D341Med (cell line): Measurements from ENCODE around the gene NAA15.
"Not testable (repeated sequence)": the region's sequence is repeated elsewhere in the genome, so short reads cannot be mapped to it uniquely, and the experiment has no call there.

ENCODE experiments used
- DNase-seq: peaks from one replicate; pipeline ENCODE4 v3.0.0; 2012; ENCODE audit warnings: low spot score

The NAA15 gene

GRCh38 chr4:139453041-139453370 is 151.7 kb downstream of the NAA15 start:
- DNase-seq, result no peak

DNA sequence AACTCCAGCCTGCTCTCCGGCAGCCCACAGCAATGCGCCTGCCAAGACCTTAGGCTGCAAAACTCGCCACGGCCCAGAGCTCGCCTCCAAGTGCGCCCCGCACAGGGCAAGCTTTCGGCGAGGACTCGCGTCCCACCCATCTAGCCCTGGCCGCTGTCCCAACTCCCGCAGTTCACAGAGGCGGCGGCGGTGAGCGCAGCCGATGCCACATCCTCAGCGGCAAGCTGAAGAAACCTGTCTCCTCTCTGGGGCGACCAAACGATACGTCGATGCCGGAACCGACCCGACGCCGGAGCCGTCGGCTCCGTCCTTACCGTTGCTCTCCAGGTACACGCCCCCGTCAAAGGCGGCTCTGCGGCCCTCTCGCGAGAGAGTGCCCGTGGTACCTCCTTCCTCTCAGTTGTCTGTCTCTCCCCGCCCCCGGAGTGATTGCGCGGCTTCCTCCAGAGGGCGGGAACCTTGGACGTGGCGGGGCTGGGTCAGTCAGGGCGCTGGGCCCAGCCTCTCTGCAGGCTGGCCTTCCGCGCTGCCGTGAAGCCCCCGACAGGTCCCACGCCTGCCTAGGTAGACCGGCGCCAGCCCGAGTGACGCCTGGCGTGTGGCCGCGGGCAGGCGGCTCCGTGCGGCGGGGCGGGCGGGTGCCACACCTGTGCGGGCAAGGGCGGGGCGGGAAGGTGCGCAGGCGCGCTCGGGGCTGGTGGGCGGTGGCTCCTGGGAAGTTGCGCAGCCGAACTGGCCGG is 152.2 kb downstream of the NAA15 start:
- DNase-seq, result peak; percentile 96

DNA sequence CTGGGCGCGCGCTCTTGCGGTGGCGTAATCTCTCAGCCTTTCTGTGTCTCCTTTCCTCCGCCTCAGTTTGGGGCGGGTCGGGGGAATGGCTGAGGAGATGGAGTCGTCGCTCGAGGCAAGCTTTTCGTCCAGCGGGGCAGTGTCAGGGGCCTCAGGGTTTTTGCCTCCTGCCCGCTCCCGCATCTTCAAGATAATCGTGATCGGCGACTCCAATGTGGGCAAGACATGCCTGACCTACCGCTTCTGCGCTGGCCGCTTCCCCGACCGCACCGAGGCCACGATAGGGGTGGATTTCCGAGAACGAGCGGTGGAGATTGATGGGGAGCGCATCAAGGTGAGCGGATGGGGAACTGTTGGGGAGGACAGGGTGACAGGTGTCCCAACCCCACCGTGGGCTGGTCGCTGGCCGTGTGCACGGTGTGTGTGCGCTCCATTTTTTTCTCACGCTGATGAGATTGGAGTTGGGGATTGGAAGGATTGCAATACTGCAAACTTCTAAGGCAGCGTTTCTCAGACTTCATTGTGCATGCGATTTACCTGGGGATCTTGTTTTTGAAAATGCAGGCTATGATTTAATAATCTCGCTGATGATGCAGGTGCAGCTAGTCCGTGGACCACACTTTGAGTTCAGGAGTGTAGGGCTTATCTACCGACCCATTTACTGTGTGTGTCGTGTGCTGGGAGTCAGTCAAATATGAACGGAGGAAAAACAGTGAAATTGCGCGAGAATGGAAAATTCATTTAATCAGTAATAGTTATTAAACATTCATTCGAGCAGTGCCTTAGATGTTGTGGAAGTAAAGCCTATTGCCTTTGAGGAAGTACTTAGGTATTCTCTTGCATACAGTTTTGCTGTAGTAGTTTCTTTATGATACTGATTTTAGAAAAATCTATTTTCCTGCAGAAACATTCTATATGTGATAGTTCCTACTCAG is 153.1 kb downstream of the NAA15 start, which contains the start of gene RAB33B:
RAB33B (plus strand) TSS at position 11 of the 935 bp plus-strand sequence; CDS start at position 86, 75 bp downstream.
- DNase-seq, result no peak

GRCh38 chr4:139455126-139455538 is 153.8 kb downstream of the NAA15 start:
- no peak for DNase-seq

- no peak for DNase-seq
These were observed 156.0 kb downstream of the NAA15 start for GRCh38 chr4:139457318-139457717.

GRCh38 chr4:139458543-139458942 is 157.2 kb downstream of the NAA15 start:
- no peak for DNase-seq

DNA sequence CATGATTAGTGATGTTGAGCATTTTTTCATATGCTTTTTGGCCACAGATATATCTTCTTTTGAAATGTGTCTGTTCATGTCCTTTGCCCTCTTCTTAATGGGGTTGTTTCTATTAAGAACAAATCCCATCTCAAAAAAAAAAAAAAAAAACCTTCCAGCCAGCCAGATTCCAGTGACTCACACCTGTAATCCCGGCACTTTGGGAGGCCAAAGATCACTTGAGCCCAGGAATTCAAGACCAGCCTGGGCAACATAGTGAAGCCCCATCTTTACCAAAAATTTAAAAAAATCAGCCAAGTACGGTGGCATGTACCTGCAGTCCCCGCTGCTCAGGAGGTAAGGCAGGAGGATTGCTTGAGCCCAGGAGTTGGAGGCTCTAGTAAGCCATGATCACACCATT is 157.7 kb downstream of the NAA15 start:
- no peak for DNase-seq

- DNase-seq, result no peak
These were observed 159.3 kb downstream of the NAA15 start for GRCh38 chr4:139460565-139460964.

DNA sequence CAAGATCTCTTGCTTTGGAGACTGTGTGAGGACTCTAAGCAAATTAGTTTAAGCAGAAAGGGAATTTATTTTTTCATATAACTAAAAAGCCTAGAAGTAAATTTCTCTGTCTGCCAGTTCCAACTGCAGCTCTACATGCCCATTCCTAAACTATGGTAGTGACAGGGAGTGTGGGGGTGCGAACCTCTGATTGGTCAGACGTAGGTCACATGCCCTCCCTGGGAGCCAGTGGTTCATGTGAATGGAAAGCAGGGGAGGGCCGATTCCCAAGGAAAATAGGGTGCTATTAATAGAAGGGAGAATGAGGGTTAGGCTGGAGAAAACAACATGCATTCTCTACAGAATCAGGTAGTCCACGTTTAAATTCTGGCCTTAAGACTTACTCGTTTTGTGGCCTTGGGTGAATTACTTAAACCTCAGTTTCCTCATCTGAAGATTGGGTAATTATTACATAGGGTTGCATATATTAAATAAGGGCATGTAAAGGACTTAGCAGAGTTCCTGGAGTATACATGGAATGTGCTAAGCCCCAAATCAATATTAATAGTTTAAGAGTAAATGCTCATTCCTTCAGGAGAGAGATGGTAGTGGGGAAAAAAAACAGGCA is 159.8 kb downstream of the NAA15 start:
- no peak for DNase-seq

- not testable (repeated sequence) for DNase-seq
These were observed 163.2 kb downstream of the NAA15 start for GRCh38 chr4:139464512-139464911.

DNA sequence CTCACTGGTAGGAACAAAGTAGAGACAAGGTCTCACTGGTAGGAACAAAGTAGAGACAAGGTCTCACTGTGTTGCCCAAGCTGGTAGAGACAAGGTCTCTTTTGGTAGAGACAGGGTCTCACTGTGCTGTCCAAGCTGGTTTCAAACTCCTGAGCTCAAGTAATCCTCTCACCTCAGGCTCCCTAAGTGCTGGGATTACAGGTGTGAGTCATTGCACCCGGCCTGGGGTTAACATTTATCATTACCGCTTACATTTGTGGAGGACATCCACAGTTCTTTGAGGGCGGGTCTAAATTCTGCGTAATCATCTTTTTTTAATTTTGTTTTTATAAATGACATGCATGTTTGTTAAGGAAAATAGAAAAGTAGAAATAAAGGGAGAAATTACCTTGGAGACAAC is 164.6 kb downstream of the NAA15 start:
- no peak for DNase-seq

DNA sequence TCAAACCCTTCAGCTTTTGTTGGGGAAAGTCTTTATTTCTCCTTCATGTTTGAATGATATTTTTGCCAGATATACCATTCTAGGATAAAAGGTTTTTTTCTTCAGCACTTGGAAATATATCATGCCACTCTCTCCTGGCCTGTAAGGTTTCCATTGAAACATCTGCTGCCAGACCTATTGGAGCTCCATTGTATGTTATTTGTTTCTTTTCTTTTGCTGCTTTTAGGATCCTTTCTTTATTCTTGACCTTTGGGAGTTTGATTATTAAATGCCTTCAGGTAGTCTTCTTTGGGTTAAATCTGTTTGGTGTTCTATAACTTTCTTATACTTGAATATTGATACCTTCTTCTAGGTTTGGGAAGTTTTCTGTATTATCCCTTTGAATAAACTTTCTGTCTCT is 167.5 kb downstream of the NAA15 start:
- not testable (repeated sequence) for DNase-seq

GRCh38 chr4:139469216-139469615 is 167.9 kb downstream of the NAA15 start:
- no peak for DNase-seq
